Kidney (tissue), 14 donors: ENCODE measurements around the gene OR10G7. TPM values are rescaled to one million over a fixed set of nuclear protein-coding genes. Genes with fewer than 3 reads are reported as not detected.

Experiments used
- DNase-seq, 5 donors: peaks; one replicate each; pipeline ENCODE4 v3.0.0-alpha.2; 2013 to 2020
- FAIRE-seq: peaks from 2 replicates; lab custom pipeline; 2012; peaks lifted over from hg19 to GRCh38; lab: Jason Lieb, UNC
- H3K27ac ChIP-seq, 2 donors: one replicate each; pipeline ENCODE4 v1.7.0; 2013; ENCODE audit warnings: low read depth in 2 of 2, low read length in 2 of 2, inconsistent platforms in 1 of 2
- H3K27me3 ChIP-seq: one replicate; pipeline ENCODE4 v1.7.1; 2013; ENCODE audit warnings: low read length, inconsistent platforms; ENCODE audit not compliant: control insufficient read depth, insufficient read depth
- H3K36me3 ChIP-seq, 3 donors: one replicate each; pipeline versions ENCODE4 v1.7.0 to v1.7.1; 2013; ENCODE audit warnings: low read length in 3 of 3, control low read depth in 1 of 3, inconsistent platforms in 1 of 3; ENCODE audit not compliant: insufficient read depth in 3 of 3, control insufficient read depth in 2 of 3
- H3K4me1 ChIP-seq, 3 donors: one replicate each; pipeline versions ENCODE4 v1.7.0 to v1.7.1; 2013; ENCODE audit warnings: low read length in 3 of 3, inconsistent platforms in 1 of 3, low read depth in 1 of 3; ENCODE audit not compliant: control insufficient read depth in 2 of 3, insufficient read depth in 2 of 3
- H3K4me3 ChIP-seq, 3 donors: one replicate each; pipeline versions ENCODE4 v1.7.0 to v1.8.1; 2013; ENCODE audit warnings: low read length in 3 of 3, control low read depth in 1 of 3, inconsistent platforms in 1 of 3
- H3K9ac ChIP-seq, 3 donors: one replicate each; pipeline versions ENCODE4 v1.7.0 to v1.7.1; 2013; ENCODE audit warnings: low read length in 3 of 3, control low read depth in 1 of 3, inconsistent platforms in 1 of 3
- H3K9me3 ChIP-seq, 3 donors: one replicate each; pipeline versions ENCODE4 v1.7.0 to v1.7.1; 2013; ENCODE audit warnings: low read length in 3 of 3, control low read depth in 1 of 3, inconsistent platforms in 1 of 3; ENCODE audit not compliant: control insufficient read depth in 2 of 3, insufficient read depth in 1 of 3
- intact Hi-C: fragments of 100-400 bp; cut with DNase I; formaldehyde crosslinking; loops from one replicate; pipeline ENCODE4 v1.11.1; 2022
- polyA plus RNA-seq: library from polyadenylated mRNA; stranded (reverse); fragments of 350-450 nt; fragmentation: Illumina TruSeq; extraction: RNeasy Lipid Tissue Mini Kit (QIAGEN cat#74804); gene quantifications from one replicate; pipeline ENCODE4 v1.2.3, GENCODE V29; 2014; ENCODE audit warnings: low read depth, low replicate concordance; ENCODE audit not compliant: insufficient read depth
- total RNA-seq: library from RNA; stranded (reverse); fragmentation: NEBNext Ultra II Directional; extraction: Animal tissue kit (Norgen Biotek cat#: 25700); gene quantifications from one replicate; pipeline ENCODE4 v1.2.1, GENCODE V29; 2021
- TF ChIP-seq, protein P1 (sequence below): IDR thresholded peaks from 3 replicates; pipeline ENCODE4 v1.5.1; 2012; ENCODE audit warnings: mild to moderate bottlenecking, moderate library complexity, borderline replicate concordance; ENCODE audit not compliant: insufficient read depth; ENCODE audit errors: extremely low read depth
- donor health status: control.
- donor health status: control.
- donor health status: control.
- donor health status: control.
- donor health status: control.
- donor health status: DM: yes; HTN: yes; CAD: no.
- donor health status: Normal renal cell carcinoma (clear cell type).

Gene OR10G7
- total and polyA plus RNA-seq, 2 donors from 2014 or later: not detected

DNA sequence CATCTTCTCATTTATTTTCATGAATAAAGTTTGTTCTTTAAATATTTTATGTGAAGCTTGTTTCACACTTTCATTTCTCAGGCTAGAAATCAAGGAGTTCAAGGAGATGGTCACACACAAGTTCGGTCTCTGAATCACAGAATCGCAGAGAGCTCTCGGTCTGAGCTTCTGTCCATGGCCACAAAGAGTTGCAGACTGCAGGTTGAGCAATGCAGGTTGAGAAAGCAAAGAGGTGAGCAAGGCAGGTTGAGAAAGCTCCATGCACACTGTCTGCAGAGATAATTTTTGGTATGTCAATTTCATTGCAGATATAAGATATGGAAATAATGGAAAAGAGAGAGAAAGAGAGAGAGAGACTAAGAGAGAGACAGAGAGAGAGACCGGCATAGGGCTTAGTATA is 41.2 kb upstream of the OR10G7 start:
- no peak for FAIRE-seq
- intact Hi-C loops: no loop called here
- no peak for DNase-seq
- Histone ChIP-seq H3K4me1 (no peaks in the 10 kb centered on the region), H3K27me3 (no peaks in the 10 kb centered on the region), H3K27ac (no peak overlapping the region), H3K9ac (no peak overlapping the region), H3K9me3 (no peaks in the 10 kb centered on the region), H3K4me3 (no peak overlapping the region), H3K36me3 (no peaks in the 10 kb centered on the region)
- TF ChIP-seq, protein P1, sequence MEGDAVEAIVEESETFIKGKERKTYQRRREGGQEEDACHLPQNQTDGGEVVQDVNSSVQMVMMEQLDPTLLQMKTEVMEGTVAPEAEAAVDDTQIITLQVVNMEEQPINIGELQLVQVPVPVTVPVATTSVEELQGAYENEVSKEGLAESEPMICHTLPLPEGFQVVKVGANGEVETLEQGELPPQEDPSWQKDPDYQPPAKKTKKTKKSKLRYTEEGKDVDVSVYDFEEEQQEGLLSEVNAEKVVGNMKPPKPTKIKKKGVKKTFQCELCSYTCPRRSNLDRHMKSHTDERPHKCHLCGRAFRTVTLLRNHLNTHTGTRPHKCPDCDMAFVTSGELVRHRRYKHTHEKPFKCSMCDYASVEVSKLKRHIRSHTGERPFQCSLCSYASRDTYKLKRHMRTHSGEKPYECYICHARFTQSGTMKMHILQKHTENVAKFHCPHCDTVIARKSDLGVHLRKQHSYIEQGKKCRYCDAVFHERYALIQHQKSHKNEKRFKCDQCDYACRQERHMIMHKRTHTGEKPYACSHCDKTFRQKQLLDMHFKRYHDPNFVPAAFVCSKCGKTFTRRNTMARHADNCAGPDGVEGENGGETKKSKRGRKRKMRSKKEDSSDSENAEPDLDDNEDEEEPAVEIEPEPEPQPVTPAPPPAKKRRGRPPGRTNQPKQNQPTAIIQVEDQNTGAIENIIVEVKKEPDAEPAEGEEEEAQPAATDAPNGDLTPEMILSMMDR: no peak

- Histone ChIP-seq H3K9ac (no peak overlapping the region), H3K4me3 (no peak overlapping the region), H3K36me3 (no peaks in the 10 kb centered on the region), H3K27ac (no peak overlapping the region), H3K4me1 (no peaks in the 10 kb centered on the region), H3K27me3 (no peaks in the 10 kb centered on the region), H3K9me3 (no peaks in the 10 kb centered on the region)
- intact Hi-C loops: no loop called here
- TF ChIP-seq, protein P1: no peak
- FAIRE-seq (no peak), DNase-seq (no peak)
Observed at GRCh38 chr11:124081483-124081882, 40.4 kb upstream of the OR10G7 start.

DNA sequence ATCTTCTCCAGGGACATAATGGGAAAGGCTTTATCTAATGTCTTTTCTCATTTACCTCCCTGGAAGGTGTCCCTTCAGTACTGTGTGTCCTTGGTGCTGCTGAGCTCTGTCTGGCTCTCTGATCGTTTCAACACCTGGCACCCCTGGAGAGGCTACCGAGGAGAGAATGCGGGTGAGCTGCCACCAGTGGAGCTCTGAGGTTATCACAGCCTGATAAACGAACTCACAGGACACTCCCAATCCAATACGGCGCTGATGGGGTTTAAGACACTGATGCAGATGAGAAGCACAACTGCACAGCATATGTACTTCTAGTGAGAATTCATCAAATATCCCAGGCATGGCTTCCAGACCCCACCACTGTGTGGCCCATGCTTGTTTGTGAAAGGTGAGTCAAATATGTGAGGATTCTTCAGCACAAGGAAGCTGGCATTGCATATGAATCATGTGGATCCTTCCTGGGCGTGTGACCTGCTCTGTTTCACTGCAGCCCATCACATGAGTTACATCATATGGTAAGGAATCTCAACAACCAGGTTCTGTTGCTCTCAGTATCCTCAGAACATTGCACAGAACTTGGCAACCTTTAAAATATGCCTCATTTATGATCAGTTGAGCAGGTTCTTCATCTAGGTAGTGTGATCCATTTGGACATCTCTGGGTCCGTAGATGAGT is 39.3 kb upstream of the OR10G7 start:
- Histone ChIP-seq H3K4me3 (no peak overlapping the region), H3K4me1 (peaks cover 0 to 5% (median 0%) of the 10 kb centered on the region in 3 donors), H3K9ac (no peak overlapping the region), H3K36me3 (no peaks in the 10 kb centered on the region), H3K27ac (no peak overlapping the region), H3K27me3 (no peaks in the 10 kb centered on the region), H3K9me3 (no peaks in the 10 kb centered on the region)
- no peak for DNase-seq
- TF ChIP-seq, protein P1: no peak
- no peak for FAIRE-seq
- intact Hi-C loops: no loop called here
